Heart left ventricle (tissue), 13 donors: ENCODE data around the gene GRIN2A.

Experiments
- POLR2A ChIP-seq, 2 donors: fragments of 450-650 bp; IDR thresholded peaks; one replicate each; pipeline ENCODE4 v1.6.1; 2017; ENCODE audit warnings: antibody characterized with exemption in 2 of 2, mild to moderate bottlenecking in 2 of 2, moderate library complexity in 2 of 2
- TF ChIP-seq, protein P1 (sequence below), 12 donors: fragments of 200-600 bp; sonication (generic) in 4 of 12; IDR thresholded peaks; one replicate each; pipeline versions ENCODE4 v1.5.0 to v1.8.0; 2018 to 2022; ENCODE audit warnings: antibody characterized with exemption in 12 of 12, mild to moderate bottlenecking in 5 of 12
- donor health status: ischemic (EF 13 %, LVEDD 7.1; RV severe dilation, severe dysfunction).
- donor health status: DM: no; HTN: yes; CAD: no.
- donor health status: DM: no; HTN: no; CAD: no.
- donor health status: ischemic (EF 25% LVEDD 6.9; RV normal size, moderate dysfunction).
- donor health status: ischemic (EF 25% LVEDD 5.7; RV mildly dilated, moderate dysfunction).
- donor health status: ischemic (EF 35%, LVEDD 5.7; RV mildly dilated, moderate dysfunction).
- donor health status: nonischemic (EF 11% LVEDD 7.7; RV severe dilation, severe dysfunction).
- donor health status: DM: yes; HTN: yes; CAD: no.
- donor health status: PGD.
- donor health status: ischemic (EF 29% LVEDD 5.4; RV normal size, mild dysfunction).
- donor health status: nonischemic (EF 23%, LVEDD 6.1; RV moderate dilation, normal function).

- TF ChIP-seq, protein P1, sequence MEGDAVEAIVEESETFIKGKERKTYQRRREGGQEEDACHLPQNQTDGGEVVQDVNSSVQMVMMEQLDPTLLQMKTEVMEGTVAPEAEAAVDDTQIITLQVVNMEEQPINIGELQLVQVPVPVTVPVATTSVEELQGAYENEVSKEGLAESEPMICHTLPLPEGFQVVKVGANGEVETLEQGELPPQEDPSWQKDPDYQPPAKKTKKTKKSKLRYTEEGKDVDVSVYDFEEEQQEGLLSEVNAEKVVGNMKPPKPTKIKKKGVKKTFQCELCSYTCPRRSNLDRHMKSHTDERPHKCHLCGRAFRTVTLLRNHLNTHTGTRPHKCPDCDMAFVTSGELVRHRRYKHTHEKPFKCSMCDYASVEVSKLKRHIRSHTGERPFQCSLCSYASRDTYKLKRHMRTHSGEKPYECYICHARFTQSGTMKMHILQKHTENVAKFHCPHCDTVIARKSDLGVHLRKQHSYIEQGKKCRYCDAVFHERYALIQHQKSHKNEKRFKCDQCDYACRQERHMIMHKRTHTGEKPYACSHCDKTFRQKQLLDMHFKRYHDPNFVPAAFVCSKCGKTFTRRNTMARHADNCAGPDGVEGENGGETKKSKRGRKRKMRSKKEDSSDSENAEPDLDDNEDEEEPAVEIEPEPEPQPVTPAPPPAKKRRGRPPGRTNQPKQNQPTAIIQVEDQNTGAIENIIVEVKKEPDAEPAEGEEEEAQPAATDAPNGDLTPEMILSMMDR (IDR thresholded peaks at IDR 0.05) = no peak
- no peak for TF ChIP-seq POLR2A (IDR thresholded peaks at IDR 0.05)
Observed at GRCh38 chr16:9821331-9821730, 360.9 kb downstream of the GRIN2A start.
